ENCODE data around the gene CELF2.

CELF2 gene

GRCh38 chr10:11080564-11080984, 62.9 kb downstream of the CELF2 start:
- TF ChIP-seq TOX (CRISPR knock-in tag; IDR thresholded peaks at IDR 0.05; ENCODE audit: borderline replicate concordance) (no peak), ZFP3 (CRISPR knock-in tag; IDR thresholded peaks at IDR 0.05) (no peak), ARNTL (CRISPR knock-in tag; IDR thresholded peaks at IDR 0.05; ENCODE audit: borderline replicate concordance, low read depth) (no peak)

GRCh38 chr10:11081408-11081807, 63.7 kb downstream of the CELF2 start:
- TF ChIP-seq ARNTL (CRISPR knock-in tag; IDR thresholded peaks at IDR 0.05; ENCODE audit: borderline replicate concordance, low read depth) (no peak), POU6F1 (CRISPR knock-in tag; IDR thresholded peaks at IDR 0.05; ENCODE audit: borderline replicate concordance, low read depth) (no peak)
- ATAC-seq = no peak

More at GRCh38 chr10:11080564-11080984, 62.9 kb downstream of the CELF2 start:
- ATAC-seq = no peak

GRCh38 chr10:11082526-11082925, 64.9 kb downstream of the CELF2 start:
- TF ChIP-seq ZNF70 (CRISPR knock-in tag; IDR thresholded peaks at IDR 0.05) = no peak
- TF ChIP-seq CSRNP3 (CRISPR knock-in tag; IDR thresholded peaks at IDR 0.05) = no peak
- no peak for TF ChIP-seq ISL1 (CRISPR knock-in tag; IDR thresholded peaks at IDR 0.05)
- no peak for TF ChIP-seq ZC3H10 (CRISPR knock-in tag; IDR thresholded peaks at IDR 0.05)
- no peak for TF ChIP-seq BACH2 (CRISPR knock-in tag; IDR thresholded peaks at IDR 0.05; ENCODE audit: borderline replicate concordance)
- TF ChIP-seq SNAI2 (CRISPR knock-in tag; IDR thresholded peaks at IDR 0.05) = no peak
- TF ChIP-seq POU6F1 (CRISPR knock-in tag; IDR thresholded peaks at IDR 0.05; ENCODE audit: borderline replicate concordance, low read depth) = no peak
- no peak for TF ChIP-seq ZNF565 (CRISPR knock-in tag; conservative IDR thresholded peaks at IDR 0.05; ENCODE audit: low read depth)
- TF ChIP-seq RARB (CRISPR knock-in tag; IDR thresholded peaks at IDR 0.05) = no peak
- TF ChIP-seq ESRRG (CRISPR knock-in tag; IDR thresholded peaks at IDR 0.05) = no peak
- TF ChIP-seq CSDC2 (CRISPR knock-in tag; IDR thresholded peaks at IDR 0.05) = no peak
- TF ChIP-seq PATZ1 (CRISPR knock-in tag; IDR thresholded peaks at IDR 0.05; ENCODE audit: borderline replicate concordance) = no peak
- TF ChIP-seq CREB5 (CRISPR knock-in tag; IDR thresholded peaks at IDR 0.05; ENCODE audit: low read depth) = no peak
- TF ChIP-seq TCF4 (CRISPR knock-in tag; IDR thresholded peaks at IDR 0.05; ENCODE audit: borderline replicate concordance) = no peak
- TF ChIP-seq OSR1 (CRISPR knock-in tag; IDR thresholded peaks at IDR 0.05) = no peak
- TF ChIP-seq TSHZ2 (CRISPR knock-in tag; IDR thresholded peaks at IDR 0.05) = no peak
- TF ChIP-seq TOX (CRISPR knock-in tag; IDR thresholded peaks at IDR 0.05; ENCODE audit: borderline replicate concordance) = no peak
- no peak for TF ChIP-seq GLIS3 (CRISPR knock-in tag; IDR thresholded peaks at IDR 0.05)
- ATAC-seq = no peak

Data from SK-N-SH treated with all-trans-retinoic acid at 6 μM for 48 hours (cell line).